ENCODE results near the gene PM20D1.

PM20D1 gene

GRCh38 chr1:205800427-205800826 lies 49.5 kb downstream of the PM20D1 start:
- no peak overlapping the region for H3K4me3 ChIP-seq (ENCODE audit: low read depth in 1 of 2, low read length in 1 of 2)
- peaks cover 58% of the 10 kb centered on the region for H3K27me3 ChIP-seq
- TF ChIP-seq CTCF (IDR thresholded peaks at IDR 0.05), result no peak
- no peaks in the 10 kb centered on the region for H3K4me1 ChIP-seq (ENCODE audit: control insufficient read depth in 1 of 2, insufficient read depth in 1 of 2, low read depth in 1 of 2, low read length in 1 of 2)
- H3K36me3 ChIP-seq, result no peaks in the 10 kb centered on the region
- no peaks in the 10 kb centered on the region for H3K9me3 ChIP-seq
- H3K27ac ChIP-seq, result no peak overlapping the region

- H3K4me3 ChIP-seq (ENCODE audit: low read depth in 1 of 2, low read length in 1 of 2), result no peak overlapping the region
- no peaks in the 10 kb centered on the region for H3K9me3 ChIP-seq
- no peaks in the 10 kb centered on the region for H3K36me3 ChIP-seq
- H3K4me1 ChIP-seq (ENCODE audit: control insufficient read depth in 1 of 2, insufficient read depth in 1 of 2, low read depth in 1 of 2, low read length in 1 of 2), result no peaks in the 10 kb centered on the region
- peaks cover 53% of the 10 kb centered on the region for H3K27me3 ChIP-seq
- no peak for TF ChIP-seq CTCF (IDR thresholded peaks at IDR 0.05)
- no peak overlapping the region for H3K27ac ChIP-seq
Observed at GRCh38 chr1:205798577-205798976, 51.4 kb downstream of the PM20D1 start.

- no peak for TF ChIP-seq CTCF (IDR thresholded peaks at IDR 0.05)
Observed at GRCh38 chr1:205797168-205797567, 52.8 kb downstream of the PM20D1 start.

GRCh38 chr1:205794011-205794730 lies 55.8 kb downstream of the PM20D1 start:
- H3K36me3 ChIP-seq, result no peaks in the 10 kb centered on the region
- no peaks in the 10 kb centered on the region for H3K9me3 ChIP-seq
- no peaks in the 10 kb centered on the region for H3K4me1 ChIP-seq (ENCODE audit: control insufficient read depth in 1 of 2, insufficient read depth in 1 of 2, low read depth in 1 of 2, low read length in 1 of 2)
- no peak for TF ChIP-seq CTCF (IDR thresholded peaks at IDR 0.05)
- no peak overlapping the region for H3K4me3 ChIP-seq (ENCODE audit: low read depth in 1 of 2, low read length in 1 of 2)
- no peak overlapping the region for H3K27ac ChIP-seq
- peaks cover 63% of the 10 kb centered on the region for H3K27me3 ChIP-seq

More at GRCh38 chr1:205797168-205797567, 52.8 kb downstream of the PM20D1 start:
- Histone ChIP-seq H3K36me3 (no peaks in the 10 kb centered on the region), H3K27ac (no peak overlapping the region), H3K4me1 (ENCODE audit: control insufficient read depth in 1 of 2, insufficient read depth in 1 of 2, low read depth in 1 of 2, low read length in 1 of 2) (no peaks in the 10 kb centered on the region), H3K4me3 (ENCODE audit: low read depth in 1 of 2, low read length in 1 of 2) (no peak overlapping the region), H3K9me3 (no peaks in the 10 kb centered on the region), H3K27me3 (peaks cover 66% of the 10 kb centered on the region)

- H3K27me3 ChIP-seq, result peaks cover 52% of the 10 kb centered on the region
- no peak overlapping the region for H3K27ac ChIP-seq
- no peaks in the 10 kb centered on the region for H3K9me3 ChIP-seq
- no peak overlapping the region for H3K4me3 ChIP-seq (ENCODE audit: low read depth in 1 of 2, low read length in 1 of 2)
- TF ChIP-seq CTCF (IDR thresholded peaks at IDR 0.05), result no peak
- H3K36me3 ChIP-seq, result no peaks in the 10 kb centered on the region
- no peaks in the 10 kb centered on the region for H3K4me1 ChIP-seq (ENCODE audit: control insufficient read depth in 1 of 2, insufficient read depth in 1 of 2, low read depth in 1 of 2, low read length in 1 of 2)
Observed at GRCh38 chr1:205792961-205793673, 56.8 kb downstream of the PM20D1 start.
